HG03196 (cell line): Measurements from ENCODE around the gene GTF2I.
"Not testable (repeated sequence)": the region's sequence is repeated elsewhere in the genome, so short reads cannot be mapped to it uniquely, and the experiment has no call there.

Experiments used
- ATAC-seq: cut with Tn5 transposase; IDR thresholded peaks from one replicate; pipeline ENCODE4 v1.9.1; 2021; ENCODE audit not compliant: unreplicated experiment

Gene GTF2I

DNA sequence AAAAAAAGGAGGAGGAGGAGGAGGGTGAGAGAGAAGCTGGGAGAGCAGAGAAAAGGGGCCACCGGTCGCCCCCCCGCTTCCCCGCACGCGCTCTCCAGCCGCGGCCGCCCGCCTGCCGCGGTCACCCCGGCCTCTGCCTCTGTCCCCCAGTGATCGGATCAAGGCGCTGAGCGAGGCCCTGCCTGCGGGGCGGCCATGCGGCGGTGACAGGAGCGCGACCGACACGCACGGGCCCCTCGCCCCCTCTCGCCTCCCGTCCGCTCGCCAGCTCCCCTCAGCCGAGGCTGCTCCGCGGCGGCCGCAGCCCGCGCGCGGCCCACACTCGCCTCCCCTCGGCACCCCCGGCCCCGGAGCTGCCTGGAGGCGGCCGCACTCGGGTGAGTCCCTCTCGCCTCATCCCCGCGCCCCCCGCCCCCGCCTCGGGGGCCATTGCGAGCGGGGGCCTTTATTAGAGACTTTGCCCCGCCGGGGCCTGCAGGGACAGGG, at the start of gene GTF2I:
TSS of gene GTF2I (plus strand) at position 27 of the 486 bp plus-strand sequence. CDS start 31,411 bp downstream, outside the sequence.
- ATAC-seq, result peak; percentile 7

DNA sequence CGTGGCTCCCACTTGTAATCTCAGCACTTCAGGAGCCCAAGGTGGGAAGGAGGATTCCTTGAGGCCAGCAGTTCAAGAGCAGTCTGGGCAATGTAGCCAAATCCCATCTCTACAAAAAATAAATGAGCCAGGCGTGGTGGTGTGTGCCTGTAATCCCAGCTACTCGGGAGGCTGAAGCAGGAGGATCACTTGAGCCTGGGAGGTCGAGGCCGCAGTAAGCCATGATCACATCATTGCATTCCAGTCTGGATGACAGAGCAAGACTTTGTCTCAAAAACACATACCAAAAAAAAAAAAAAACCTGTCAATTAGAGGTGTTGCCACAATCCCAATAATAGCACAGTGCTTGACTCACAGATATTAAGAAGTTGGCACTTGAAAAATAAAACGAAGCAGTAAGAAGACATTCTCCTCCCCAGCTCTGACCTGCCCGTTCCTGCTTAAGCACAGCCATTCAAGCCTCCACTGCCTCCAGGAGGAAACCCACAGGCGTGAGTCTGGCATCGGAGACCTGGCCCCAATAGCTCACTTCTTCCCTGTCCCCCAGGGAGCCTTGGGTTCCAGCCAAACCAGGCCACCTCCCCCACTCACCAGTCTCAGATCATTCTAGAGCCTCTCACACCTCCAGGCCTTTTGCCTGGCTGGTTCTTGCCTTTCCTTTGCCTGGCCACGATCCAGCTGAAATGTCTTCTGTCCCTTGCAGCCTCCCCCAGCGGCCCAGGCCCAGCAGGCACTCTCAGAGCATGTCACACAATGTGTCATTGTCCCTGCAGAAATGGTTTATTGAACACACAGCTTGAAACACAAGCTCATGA, 45.3 kb upstream of the GTF2I start:
- no peak for ATAC-seq

DNA sequence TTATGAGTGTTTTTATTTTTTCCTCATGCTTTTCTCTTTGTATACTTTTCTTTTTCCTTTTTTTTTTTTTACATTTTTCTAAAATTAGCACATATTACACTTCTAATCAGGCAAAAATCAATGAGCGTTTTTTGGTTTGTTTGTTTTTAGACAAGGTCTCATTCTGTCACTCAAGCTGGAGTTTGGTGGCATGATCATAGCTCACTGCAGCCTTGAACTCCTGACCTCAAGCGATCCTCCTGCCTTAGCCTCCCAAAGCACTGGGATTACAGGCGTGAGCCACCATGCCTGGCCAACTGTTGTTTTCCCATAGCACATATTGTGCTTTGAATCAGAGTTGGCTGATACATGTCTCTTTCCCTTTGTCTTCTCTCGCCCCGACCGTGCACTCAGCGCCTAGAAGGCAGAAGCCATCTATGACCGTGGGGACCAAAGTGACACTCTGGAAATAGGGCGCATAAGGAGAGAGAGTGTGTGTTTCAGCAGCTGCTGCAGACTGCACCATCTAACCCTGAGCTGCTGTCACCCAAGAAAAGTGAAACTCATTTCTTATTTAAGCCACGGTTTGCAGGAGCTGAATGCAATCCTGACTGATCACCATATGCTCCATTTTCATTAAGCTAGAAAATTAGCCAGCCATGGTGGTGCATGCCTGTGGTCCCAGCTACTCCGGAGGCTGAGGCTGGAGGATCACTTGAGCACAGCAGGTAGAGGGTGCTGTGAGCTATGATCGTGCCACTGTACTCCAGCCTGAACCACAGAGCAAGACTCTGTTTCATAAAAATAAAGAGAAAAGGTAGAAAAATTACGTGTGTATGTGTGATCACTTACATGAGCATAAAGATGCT, 41.4 kb upstream of the GTF2I start:
- ATAC-seq, result no peak

DNA sequence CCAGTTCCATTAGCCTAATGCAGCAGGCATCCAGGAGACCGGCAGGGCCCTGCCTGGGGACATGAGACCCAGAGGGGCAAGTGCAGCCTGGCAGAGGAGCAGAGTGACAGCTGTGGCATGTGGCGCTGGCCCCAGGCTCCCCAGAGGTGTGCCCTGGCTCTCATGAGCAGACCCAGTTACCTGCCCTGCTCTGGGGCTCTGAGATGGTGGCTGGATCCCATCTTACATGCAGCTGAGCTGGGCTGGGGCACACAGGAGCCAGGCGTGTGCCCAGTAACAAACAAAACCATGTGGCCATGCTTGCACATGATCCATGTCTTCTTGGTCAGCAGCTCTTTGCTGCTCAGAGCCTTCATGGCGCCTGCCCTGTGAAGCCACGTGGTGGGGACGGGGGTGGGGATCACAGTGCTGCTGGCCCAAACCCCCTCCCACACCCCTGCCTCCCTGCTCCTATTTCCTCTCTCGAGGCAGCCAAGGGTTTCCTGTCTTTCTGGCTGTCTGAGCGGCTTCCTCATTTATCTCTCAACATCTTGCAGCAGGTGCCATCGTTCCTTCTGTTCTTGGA, 40.3 kb upstream of the GTF2I start:
- ATAC-seq, result no peak

DNA sequence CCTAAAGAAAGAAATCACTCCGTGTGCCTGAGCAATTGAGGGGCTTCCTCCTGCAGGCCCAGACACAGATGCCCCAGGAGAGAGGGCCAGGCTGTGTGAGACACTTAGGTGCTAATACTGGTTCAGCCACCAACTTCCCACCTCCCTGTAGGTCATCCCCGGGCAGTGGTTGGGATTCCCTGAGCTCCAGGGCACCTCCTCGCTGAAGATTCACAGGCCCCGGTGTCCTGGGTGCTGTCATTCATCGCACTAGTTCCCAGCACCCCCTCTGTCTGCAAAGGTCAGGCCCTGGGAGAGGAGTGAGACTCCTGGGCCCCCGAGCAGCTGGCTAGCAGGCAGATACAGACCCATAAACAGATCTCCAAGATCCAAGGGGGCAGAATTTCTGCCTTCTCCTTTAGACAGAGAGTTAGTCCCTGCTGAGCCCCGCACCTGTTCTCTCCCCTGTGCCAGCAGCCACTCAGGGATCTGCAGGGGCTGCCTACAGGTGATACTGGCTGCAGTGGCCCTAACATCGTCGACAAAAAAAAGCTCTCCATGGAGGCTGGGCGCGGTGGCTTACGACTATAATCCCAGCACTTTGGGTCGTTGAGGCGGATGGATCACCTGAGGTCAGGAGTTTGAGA, 38.2 kb upstream of the GTF2I start:
- ATAC-seq, result no peak

DNA sequence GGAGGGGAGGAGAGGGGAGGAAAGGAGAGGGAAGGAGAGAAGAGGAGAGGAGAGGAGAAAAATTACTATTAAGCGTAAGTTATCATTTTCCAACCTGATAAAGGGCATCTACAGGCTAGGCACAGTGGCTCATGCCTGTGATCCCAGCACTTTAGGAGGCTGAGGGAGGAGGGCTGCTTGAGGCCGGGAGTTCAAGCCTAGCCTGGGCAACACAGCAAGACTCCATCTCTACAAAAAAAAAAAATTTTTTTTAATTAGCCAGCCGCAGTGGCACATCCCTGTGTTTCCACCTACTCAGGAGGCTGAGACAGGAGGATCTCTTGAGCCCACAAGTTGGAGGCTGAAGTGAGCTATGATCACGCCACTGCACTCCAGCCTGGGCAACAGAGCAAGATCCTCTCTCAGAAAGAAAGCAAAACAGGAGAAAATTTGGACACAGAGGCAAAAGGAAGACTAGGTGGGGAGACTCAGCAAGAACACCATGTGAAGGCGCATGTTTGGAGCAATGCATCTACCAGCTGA, 35.2 kb upstream of the GTF2I start:
- no peak for ATAC-seq

DNA sequence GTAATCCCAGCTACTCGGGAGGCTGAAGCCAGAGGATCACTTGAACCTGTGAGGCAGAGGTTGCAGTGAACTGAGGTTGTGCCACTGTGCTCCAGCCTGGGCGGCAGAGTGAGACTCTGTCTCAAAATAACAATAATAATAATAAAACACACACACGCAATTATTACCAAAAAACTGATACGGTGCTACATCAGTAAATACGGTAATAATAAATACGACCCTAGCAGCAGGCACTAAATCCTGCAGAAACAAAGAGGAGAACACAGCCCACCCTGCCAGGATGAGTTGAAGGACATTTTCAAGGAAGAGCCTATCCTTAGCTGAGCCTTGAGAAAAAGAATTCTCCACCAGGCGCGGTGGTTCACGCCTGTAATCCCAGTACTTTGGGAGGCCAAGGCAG, 34.4 kb upstream of the GTF2I start:
- ATAC-seq, result no peak

DNA sequence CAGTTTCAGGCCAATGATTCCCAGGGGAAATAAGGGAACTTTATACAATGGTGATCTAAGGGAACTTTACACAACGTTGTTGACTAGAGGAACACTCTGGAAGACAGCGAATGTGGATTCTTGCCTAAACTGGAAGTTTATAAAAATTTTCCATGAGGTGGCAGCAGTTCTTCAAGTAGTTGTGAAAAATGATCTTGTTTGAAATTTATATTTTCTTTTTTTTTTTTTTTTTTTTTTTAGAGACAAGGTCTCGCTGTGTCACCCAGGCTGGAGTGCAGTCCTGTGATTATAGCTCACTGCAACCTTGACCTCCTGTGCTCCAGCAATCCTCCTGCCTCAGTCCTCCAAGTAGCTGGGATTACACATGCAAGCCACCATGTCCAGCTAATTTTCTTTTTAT, 32.1 kb upstream of the GTF2I start:
- no peak for ATAC-seq

DNA sequence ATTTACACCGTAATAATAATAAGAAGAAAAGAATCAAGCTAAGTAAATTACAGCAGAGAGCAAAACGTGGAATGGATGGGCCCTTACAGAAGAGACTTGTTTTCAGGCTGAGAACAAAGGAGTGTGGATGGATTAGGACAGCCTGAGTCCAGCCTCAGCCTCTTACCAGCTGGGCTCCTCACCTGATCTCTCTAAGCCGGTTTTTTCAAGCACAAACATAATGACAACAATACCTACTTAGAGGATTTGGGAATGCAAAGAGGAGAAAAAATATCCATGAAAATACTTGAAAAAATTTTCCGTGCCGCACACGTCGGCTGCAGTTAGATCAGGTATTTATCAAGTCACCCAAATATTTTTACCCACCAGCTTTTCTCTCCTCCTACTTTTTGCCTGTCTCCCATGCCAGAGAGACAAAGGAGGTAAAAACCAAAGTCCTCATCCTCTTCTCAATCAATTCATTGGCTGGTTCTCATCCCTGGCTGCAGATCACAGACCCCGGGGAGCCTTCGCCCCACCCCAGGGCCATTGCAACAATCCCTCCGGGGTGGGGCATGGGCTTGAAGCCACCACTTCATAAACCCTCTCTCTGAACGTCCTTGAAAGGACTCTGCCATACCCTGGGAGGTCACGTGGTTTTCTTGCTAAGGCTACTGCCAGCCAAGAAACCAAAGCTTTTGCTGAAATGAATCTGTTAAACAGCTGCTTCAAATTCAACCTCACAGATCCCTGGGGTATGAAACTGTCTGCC, 29.7 kb upstream of the GTF2I start:
- ATAC-seq, result no peak

DNA sequence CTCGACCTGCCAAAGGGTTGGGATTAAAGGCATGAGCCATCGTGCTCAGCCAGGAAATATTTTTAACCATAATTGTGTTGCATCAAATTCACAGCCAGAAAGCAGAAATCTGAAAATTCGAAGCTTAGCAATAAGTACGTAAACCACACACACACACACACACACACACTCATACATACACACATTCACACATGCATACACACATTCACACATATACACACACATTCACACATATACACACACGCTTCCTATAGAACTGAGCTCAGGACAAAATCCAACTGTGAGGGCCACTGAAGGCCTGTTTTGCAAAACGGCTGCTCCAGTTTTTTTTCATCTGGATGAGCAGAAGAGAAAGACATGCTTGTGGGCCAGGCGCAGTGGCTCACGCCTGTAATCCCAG, 25.0 kb upstream of the GTF2I start:
- no peak for ATAC-seq

DNA sequence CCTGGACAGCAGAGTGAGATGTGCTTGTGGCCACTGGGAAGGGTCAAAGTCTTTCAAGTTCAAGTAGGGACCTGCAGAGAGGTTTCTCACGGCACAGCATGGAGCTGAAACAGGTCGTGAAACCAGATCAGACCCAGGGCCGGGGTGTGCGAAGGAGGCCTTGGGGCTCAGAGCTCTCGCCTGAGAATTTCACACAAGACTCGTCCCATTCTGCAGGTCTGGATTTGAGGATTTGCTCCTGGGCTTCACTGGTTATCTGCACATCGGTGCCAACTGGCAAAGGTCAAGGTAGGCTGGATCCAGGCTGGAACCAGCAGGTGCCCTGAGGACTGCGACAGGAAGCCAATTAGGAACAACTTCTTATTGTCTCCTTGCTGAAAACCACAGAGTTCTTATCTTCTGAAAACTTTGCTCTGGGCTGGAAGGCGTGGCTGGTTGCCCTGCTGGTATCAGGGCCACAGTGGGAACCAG, 24.0 kb upstream of the GTF2I start:
- ATAC-seq, result no peak

DNA sequence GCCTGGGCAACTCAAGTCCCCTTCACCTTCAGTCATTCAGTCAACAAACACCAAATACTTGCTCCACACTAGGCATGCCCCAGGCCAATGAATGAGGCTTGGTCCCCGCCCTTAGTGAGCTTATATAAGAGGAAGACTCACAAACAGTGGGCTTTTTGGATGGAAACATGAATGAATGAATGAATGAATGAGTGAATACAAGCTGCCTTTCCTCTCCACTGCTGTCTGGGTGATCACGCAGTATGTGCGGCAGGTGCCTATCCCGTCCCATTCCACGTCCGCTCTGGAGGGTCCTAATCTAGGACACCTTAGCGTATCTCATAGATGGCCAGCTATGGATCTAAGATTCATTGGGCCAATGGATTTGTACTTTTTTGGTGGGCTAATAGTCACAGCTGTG, 19.8 kb upstream of the GTF2I start:
- ATAC-seq, result no peak

DNA sequence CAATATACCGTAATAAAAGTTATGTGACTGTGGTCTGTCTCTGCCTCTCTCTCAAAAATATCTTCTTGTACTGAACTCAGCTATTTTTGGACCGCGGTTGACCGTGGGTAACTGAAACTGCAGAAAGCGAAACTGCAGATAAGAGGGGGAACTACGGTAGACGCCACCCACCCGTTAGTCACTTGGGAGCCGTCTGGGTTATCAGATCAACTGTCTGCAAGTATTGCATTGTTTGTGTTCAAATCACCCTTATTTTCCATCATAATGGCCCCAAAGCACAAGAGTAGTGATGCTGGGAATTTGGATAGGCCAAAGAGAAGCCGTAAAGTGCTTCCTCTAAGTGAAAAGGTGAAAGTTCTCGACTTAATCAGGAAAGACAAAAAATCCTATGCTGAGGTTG, 7.5 kb upstream of the GTF2I start:
- ATAC-seq, result peak; percentile 80

DNA sequence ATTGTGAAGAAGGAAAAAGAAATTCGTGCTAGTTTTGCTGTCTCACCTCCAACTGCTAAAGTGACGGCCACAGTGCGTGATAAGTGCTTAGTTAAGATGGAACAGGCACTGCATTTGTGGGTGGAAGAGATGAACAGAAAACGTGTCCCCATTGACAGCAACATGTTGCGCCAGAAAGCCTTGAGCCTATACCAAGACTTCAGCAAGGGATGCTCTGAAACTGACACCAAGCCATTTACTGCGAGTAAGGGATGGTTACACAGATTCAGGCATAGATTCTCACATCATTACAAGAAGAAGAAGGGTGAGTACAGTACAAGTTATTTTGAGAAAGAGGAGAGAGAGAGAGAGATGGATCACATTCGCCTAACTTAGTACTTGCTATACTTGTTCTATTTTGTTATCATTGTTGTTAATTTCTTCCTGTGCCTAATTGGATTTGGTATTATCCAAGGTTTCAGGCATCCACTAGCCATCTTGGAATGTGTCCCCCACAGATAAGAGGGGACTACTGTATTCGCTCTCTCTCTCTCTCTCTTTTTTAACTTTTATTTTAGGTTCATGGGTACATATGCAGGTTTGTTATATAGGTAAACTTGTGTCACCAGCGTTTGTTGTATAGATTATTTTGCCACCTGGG, 6.9 kb upstream of the GTF2I start:
- ATAC-seq, result peak; percentile 45

DNA sequence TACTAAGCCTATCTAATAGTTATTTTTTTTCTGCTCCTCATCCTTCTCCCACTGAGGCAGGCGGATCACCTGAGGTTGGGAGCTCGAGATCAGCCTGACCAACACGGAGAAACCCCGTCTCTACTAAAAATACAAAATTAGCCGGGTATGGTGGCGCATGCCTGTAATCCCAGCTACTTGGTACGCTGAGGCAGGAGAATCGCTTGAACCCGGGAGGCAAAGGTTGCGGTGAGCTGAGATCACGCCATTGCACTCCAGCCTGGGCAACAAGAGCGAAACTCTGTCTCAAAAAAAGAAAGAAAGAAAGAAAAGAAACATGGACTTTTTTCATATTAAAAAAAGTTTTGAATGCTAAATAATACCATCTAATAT, 6.4 kb upstream of the GTF2I start:
- not testable (repeated sequence) for ATAC-seq

DNA sequence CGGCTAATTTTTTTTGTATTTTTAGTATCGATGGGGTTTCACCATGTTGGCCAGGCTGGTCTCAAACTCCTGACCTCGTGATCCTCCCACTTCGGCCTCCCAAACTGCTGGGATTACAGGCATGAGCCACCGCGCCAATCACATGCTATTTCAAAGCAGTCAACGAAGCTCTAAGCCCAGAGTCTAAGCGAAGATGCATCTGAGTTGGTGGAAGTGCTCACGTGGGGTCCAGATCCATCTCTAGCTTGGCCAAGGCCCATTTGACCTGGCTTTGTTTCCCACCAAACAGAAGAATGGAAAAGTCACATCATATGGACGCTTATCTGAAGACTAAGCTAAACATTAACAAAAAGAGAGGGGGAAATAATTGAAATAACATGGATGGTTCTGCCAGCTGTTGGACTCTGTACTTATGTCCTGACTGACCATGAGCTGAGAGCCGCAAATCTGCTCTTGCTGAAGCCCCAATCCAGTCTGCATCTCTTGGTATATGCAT, 3.8 kb upstream of the GTF2I start:
- ATAC-seq, result no peak

DNA sequence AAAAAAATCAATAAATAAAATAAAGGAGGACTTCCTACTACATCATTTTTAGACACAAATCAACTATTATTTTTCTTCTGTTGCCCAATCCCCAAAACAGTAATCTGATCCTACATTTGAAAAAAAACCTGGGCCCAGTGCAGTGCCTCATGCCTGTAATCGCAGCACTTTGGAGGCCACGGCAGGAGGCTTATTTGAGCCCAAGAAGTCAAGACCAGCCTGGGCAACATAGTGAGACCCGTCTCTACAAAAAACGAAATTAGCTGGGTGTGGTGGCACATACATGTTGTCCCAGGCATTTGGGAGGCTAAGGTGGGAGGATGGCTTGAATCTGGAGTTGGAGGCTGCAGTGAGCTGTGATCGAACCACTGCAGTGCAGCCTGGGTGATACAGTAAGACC, 2.7 kb upstream of the GTF2I start:
- no peak for ATAC-seq

DNA sequence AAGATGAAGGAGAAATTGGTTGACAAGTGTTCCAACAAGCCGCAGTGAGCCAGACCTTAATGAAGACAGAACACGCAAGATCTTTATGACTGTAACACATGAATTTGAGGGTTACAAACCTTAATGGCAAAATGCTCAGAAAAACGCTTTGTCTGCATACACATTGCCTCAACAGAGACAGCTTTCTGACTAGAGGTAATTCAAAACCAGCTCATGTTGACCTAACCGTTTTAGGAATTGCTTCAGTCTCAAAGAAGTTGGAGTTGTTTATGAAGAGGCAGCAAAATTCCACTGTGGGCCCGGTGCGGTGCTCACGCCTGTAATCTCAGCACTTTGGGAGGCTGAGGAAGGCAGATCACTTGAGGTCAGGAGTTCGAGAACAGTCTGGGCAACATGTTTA, 2.2 kb upstream of the GTF2I start:
- no peak for ATAC-seq

DNA sequence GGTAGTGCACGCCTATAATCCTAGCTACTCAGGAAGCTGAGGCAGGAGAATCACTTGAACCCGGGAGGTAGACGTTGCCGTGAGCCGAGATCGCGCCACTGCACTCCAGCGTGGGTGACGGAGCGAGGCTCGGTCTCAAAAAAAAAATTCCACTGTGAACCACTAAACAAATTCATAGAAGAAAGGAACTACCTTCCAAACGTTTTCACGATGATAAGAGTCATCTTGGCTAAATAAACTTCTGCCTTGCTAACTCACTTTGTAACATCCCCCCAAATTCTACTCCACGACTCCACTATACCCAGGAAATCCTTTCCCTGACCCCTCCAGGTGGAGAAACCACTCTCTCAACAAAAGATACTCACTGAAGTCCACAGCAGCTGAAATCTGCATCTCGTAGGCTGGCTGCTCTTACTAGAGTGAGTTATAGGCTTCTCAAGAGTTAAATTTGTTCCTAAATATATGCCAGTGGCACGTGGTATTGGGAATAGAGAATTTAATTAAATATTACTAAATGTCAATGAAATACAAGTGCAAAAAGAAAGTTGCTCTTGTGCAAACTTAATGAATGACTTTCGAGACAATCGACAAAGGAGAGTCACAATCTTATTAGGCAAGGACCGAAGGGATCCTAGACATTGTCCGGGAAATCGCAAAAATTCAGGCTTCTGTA, 1.6 kb upstream of the GTF2I start:
- ATAC-seq, result no peak
